ENCODE results near the gene SMCR8. TPM values are rescaled to one million over a fixed set of nuclear protein-coding genes. Genes with fewer than 3 reads are reported as not detected.

SMCR8 gene
- total and polyA plus RNA-seq, 2 of the 13 experiments (the other 11 are each of a cell fraction or from before 2014, with no cell fraction given) = 7.6 to 11.8 TPM

GRCh38 chr17:18314731-18315561 lies at the start of gene SMCR8, which contains the start of gene TOP3A (continued):
- TF ChIP-seq ZHX2 (IDR thresholded peaks at IDR 0.05; ENCODE audit: low read depth) (peak; percentile 84), ZHX2 (CRISPR knock-in tag; IDR thresholded peaks at IDR 0.05; ENCODE audit: borderline replicate concordance) (no peak), ZFP82 (CRISPR knock-in tag; IDR thresholded peaks at IDR 0.05; ENCODE audit: borderline replicate concordance) (no peak; the same call in 1 of the 2 replicates), PTBP1 (IDR thresholded peaks at IDR 0.05; ENCODE audit: low read depth, low read length, poor library complexity, severe bottlenecking) (no peak), ZFYVE20 (CRISPR knock-in tag; IDR thresholded peaks at IDR 0.05; ENCODE audit: borderline replicate concordance, low read depth) (no peak), ZNF101 (CRISPR knock-in tag; IDR thresholded peaks at IDR 0.05; ENCODE audit: borderline replicate concordance, low read depth) (no peak), SKI (IDR thresholded peaks at IDR 0.05; ENCODE audit: partially characterized antibody) (peak; percentile 46), ZBTB7A (CRISPR knock-in tag; IDR thresholded peaks at IDR 0.05) (no peak), ZNF12 (CRISPR knock-in tag; IDR thresholded peaks at IDR 0.05) (no peak), ZNF703 (CRISPR knock-in tag; IDR thresholded peaks at IDR 0.05; ENCODE audit: borderline replicate concordance) (no peak; the same call in 1 of the 2 replicates), ZNF614 (CRISPR knock-in tag; IDR thresholded peaks at IDR 0.05; ENCODE audit: borderline replicate concordance) (0 out of 2 replicates have a peak, but pooled peaks have one; percentile 54), ZBTB40 (IDR thresholded peaks at IDR 0.05) (peak; percentile 61), ZBTB40 (CRISPR knock-in tag; IDR thresholded peaks at IDR 0.05) (peak; percentile 72)
